Measurements from ENCODE around the gene MSH3.
"Not testable (repeated sequence)": the region's sequence is repeated elsewhere in the genome, so short reads cannot be mapped to it uniquely, and the experiment has no call there.

DNA sequence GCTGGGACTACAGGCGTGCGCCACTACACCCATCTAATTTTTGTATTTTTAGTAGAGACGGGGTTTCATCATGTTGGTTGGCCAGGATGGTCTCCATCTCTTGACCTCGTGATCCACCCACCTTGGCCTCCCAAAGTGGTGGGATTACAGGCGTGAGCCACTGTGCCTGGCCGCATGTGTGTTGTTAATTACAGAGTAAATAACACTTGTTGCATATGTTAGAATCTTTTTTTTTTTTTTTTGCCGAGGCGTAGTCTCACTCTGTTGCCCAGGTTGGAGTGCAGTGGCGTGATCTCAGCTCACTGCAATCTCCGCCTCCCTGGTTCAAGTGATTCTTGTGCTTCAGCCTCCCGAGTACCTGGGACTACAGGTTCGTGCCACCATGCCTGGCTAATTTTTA, 86.0 kb downstream of the MSH3 start:
- TF ChIP-seq CTCF (conservative IDR thresholded peaks at IDR 0.05); ZFX (IDR thresholded peaks at IDR 0.05): not testable (repeated sequence)
